ENCODE results near the gene IGF1R. TPM values are rescaled to one million over a fixed set of nuclear protein-coding genes. Genes with fewer than 3 reads are reported as not detected.
"Not testable (repeated sequence)": the region's sequence is repeated elsewhere in the genome, so short reads cannot be mapped to it uniquely, and the experiment has no call there.

The IGF1R gene
- 10 to 100 TPM; 27.3 to 56.2 TPM for total RNA-seq
- long read RNA-seq, partial matches to known transcripts = 3 of 12 reads
- long read RNA-seq, other reads (novel, unspliced or antisense) = 9 of 12 reads

GRCh38 chr15:98647774-98648653 is at the start of gene IGF1R:
TSS of gene IGF1R (plus strand) at chr15:98648539. CDS start at chr15:98649582, 1,043 bp downstream.
- ATAC-seq = peak; percentile 81 to 82
- intact Hi-C loops (cut with DNase I) = loop anchor here (2.0 to 5.0 kb wide), 2 partner anchors 129 to 409 kb away; no protein-coding TSS in a partner anchor
- peak; percentile 87 for DNase-seq

- intact Hi-C loops (cut with DNase I) = no loop called here
- DNase-seq = peak; percentile 37
These were observed 48.2 kb upstream of the IGF1R start for GRCh38 chr15:98599909-98600691.

GRCh38 chr15:98604983-98605382 is 43.4 kb upstream of the IGF1R start:
- ATAC-seq = no peak
- DNase-seq = no peak
- intact Hi-C loops (cut with DNase I) = no loop called here

More at GRCh38 chr15:98599909-98600691, 48.2 kb upstream of the IGF1R start:
- peak; percentile 67 to 93 for ATAC-seq

GRCh38 chr15:98609144-98609852 is 39.0 kb upstream of the IGF1R start:
- intact Hi-C loops (cut with DNase I) = no loop called here
- DNase-seq (no peak), ATAC-seq (peak in 1 of 2 donors; percentile 73)

- no peak for DNase-seq
- ATAC-seq = no peak
- intact Hi-C loops (cut with DNase I) = no loop called here
These were observed 37.3 kb upstream of the IGF1R start for GRCh38 chr15:98610991-98611390.

- DNase-seq = no peak
- intact Hi-C loops (cut with DNase I) = no loop called here
These were observed 36.5 kb upstream of the IGF1R start for GRCh38 chr15:98611808-98612207.

GRCh38 chr15:98612490-98613110 is 35.7 kb upstream of the IGF1R start:
- DNase-seq (no peak), ATAC-seq (no peak)
- intact Hi-C loops (cut with DNase I) = no loop called here

More at GRCh38 chr15:98611808-98612207, 36.5 kb upstream of the IGF1R start:
- no peak for ATAC-seq

- DNase-seq (no peak), ATAC-seq (no peak)
- intact Hi-C loops (cut with DNase I) = no loop called here
These were observed 33.7 kb upstream of the IGF1R start for GRCh38 chr15:98614681-98615080.

- intact Hi-C loops (cut with DNase I) = no loop called here
- no peak for DNase-seq
- ATAC-seq = no peak
These were observed 31.9 kb upstream of the IGF1R start for GRCh38 chr15:98616397-98616796.

- DNase-seq (no peak), ATAC-seq (no peak)
- intact Hi-C loops (cut with DNase I) = no loop called here
These were observed 30.9 kb upstream of the IGF1R start for GRCh38 chr15:98617328-98617980.

- DNase-seq; ATAC-seq; intact Hi-C loops (cut with DNase I): not testable (repeated sequence)
These were observed 29.8 kb upstream of the IGF1R start for GRCh38 chr15:98618576-98618975.

GRCh38 chr15:98620020-98620419 is 28.3 kb upstream of the IGF1R start:
- intact Hi-C loops (cut with DNase I) = no loop called here
- DNase-seq (no peak), ATAC-seq (no peak)

- ATAC-seq (no peak), DNase-seq (no peak)
- intact Hi-C loops (cut with DNase I) = no loop called here
These were observed 27.3 kb upstream of the IGF1R start for GRCh38 chr15:98621021-98621420.

GRCh38 chr15:98625614-98626013 is 22.7 kb upstream of the IGF1R start:
- ATAC-seq = no peak
- intact Hi-C loops (cut with DNase I) = no loop called here
- DNase-seq = no peak

- ATAC-seq (no peak), DNase-seq (no peak)
- intact Hi-C loops (cut with DNase I) = no loop called here
These were observed 22.2 kb upstream of the IGF1R start for GRCh38 chr15:98626153-98626552.

GRCh38 chr15:98628216-98628615 is 20.1 kb upstream of the IGF1R start:
- DNase-seq = no peak
- intact Hi-C loops (cut with DNase I) = no loop called here
- ATAC-seq = no peak

GRCh38 chr15:98635848-98636247 is 12.5 kb upstream of the IGF1R start:
- intact Hi-C loops (cut with DNase I) = loop anchor here in 1 of 2 donors (10.0 kb wide), 1 partner anchor 111 kb away; no protein-coding TSS in a partner anchor
- DNase-seq = no peak

GRCh38 chr15:98643115-98643514 is 5.2 kb upstream of the IGF1R start:
- intact Hi-C loops (cut with DNase I) = no loop called here
- ATAC-seq (no peak), DNase-seq (no peak)

More at GRCh38 chr15:98635848-98636247, 12.5 kb upstream of the IGF1R start:
- no peak for ATAC-seq
